ENCODE results near the gene TKTL1. TPM values are rescaled to one million over a fixed set of nuclear protein-coding genes. Genes with fewer than 3 reads are reported as not detected.

Gene TKTL1
- total and polyA plus RNA-seq, 3 experiments from 2014 or later = 0.18 to 8.7 TPM; not detected in 1

- CTCF ChIA-PET = interaction anchor here (0.5 to 1.0 kb wide), 2 partner anchors 168 to 212 kb away, joined by 3 to 5 read pairs; no protein-coding TSS in a partner anchor
- no peaks in the 10 kb centered on the region for H3K9me3 Mint-ChIP-seq
Observed at GRCh38 chrX:154304846-154305245, 9.3 kb downstream of the TKTL1 start.

GRCh38 chrX:154305541-154306205 is 10.1 kb downstream of the TKTL1 start:
- CTCF ChIA-PET = interaction anchor here (0.5 kb wide), 1 partner anchor 212 kb away, joined by 3 read pairs; no protein-coding TSS in a partner anchor
- Histone ChIP-seq H3K4me3 (ENCODE audit: low read length) (no peak overlapping the region), H3K36me3 (ENCODE audit: insufficient read depth, low read length) (no peaks in the 10 kb centered on the region), H3K9me3 (ENCODE audit: low read length) (no peaks in the 10 kb centered on the region), H3K4me1 (ENCODE audit: insufficient read depth, low read length) (peaks cover 22% of the 10 kb centered on the region), H3K27me3 (ENCODE audit: insufficient read depth, low read length, poor library complexity, severe bottlenecking) (no peaks in the 10 kb centered on the region), H3K27ac (ENCODE audit: low read depth, low read length) (no peak overlapping the region)
- no peaks in the 10 kb centered on the region for H3K36me3 Mint-ChIP-seq
- H3K9me3 Mint-ChIP-seq = no peaks in the 10 kb centered on the region
- H3K4me3 Mint-ChIP-seq = no peak overlapping the region
- no peak for DNase-seq
- peak overlapping the region in 2 of 8 donors; percentile 56 to 85 for H3K27ac Mint-ChIP-seq
- H3K27me3 Mint-ChIP-seq = peaks cover 0 to 15% of the 10 kb centered on the region in 2 donors
- H3K4me1 Mint-ChIP-seq = peaks cover 21 to 34% (median 27%) of the 10 kb centered on the region in 3 donors
- POLR2A ChIA-PET = no interaction called here

More at GRCh38 chrX:154304846-154305245, 9.3 kb downstream of the TKTL1 start:
- no peaks in the 10 kb centered on the region for H3K36me3 Mint-ChIP-seq
- Histone ChIP-seq H3K36me3 (ENCODE audit: insufficient read depth, low read length) (no peaks in the 10 kb centered on the region), H3K4me3 (ENCODE audit: low read length) (no peak overlapping the region), H3K27me3 (ENCODE audit: insufficient read depth, low read length, poor library complexity, severe bottlenecking) (no peaks in the 10 kb centered on the region), H3K4me1 (ENCODE audit: insufficient read depth, low read length) (peaks cover 22% of the 10 kb centered on the region), H3K9me3 (ENCODE audit: low read length) (no peaks in the 10 kb centered on the region), H3K27ac (ENCODE audit: low read depth, low read length) (no peak overlapping the region)
- DNase-seq = no peak
- peaks cover 22 to 29% (median 27%) of the 10 kb centered on the region in 3 donors for H3K4me1 Mint-ChIP-seq
- H3K4me3 Mint-ChIP-seq = no peak overlapping the region
- POLR2A ChIA-PET = no interaction called here
- H3K27ac Mint-ChIP-seq = peak overlapping the region in 1 of 8 donors; percentile 85
- peaks cover 0 to 18% of the 10 kb centered on the region in 2 donors for H3K27me3 Mint-ChIP-seq

- POLR2A ChIA-PET = no interaction called here
- Histone ChIP-seq H3K36me3 (ENCODE audit: insufficient read depth, low read length) (no peaks in the 10 kb centered on the region), H3K4me3 (ENCODE audit: low read length) (no peak overlapping the region), H3K9me3 (ENCODE audit: low read length) (no peaks in the 10 kb centered on the region), H3K27ac (ENCODE audit: low read depth, low read length) (no peak overlapping the region), H3K27me3 (ENCODE audit: insufficient read depth, low read length, poor library complexity, severe bottlenecking) (no peaks in the 10 kb centered on the region), H3K4me1 (ENCODE audit: insufficient read depth, low read length) (peaks cover 25% of the 10 kb centered on the region)
- Mint-ChIP-seq H3K4me1 (peaks cover 31 to 49% (median 39%) of the 10 kb centered on the region in 3 donors), H3K4me3 (peak overlapping the region in 1 of 7 donors; percentile 20), H3K9me3 (no peaks in the 10 kb centered on the region), H3K27ac (peak overlapping the region in 2 of 8 donors; percentile 18 to 19), H3K27me3 (peaks cover 0 to 15% of the 10 kb centered on the region in 2 donors), H3K36me3 (no peaks in the 10 kb centered on the region)
- CTCF ChIA-PET = interaction anchor here (1.7 kb wide), 1 partner anchor 170 kb away, joined by 6 read pairs; no protein-coding TSS in a partner anchor
- no peak for DNase-seq
Observed at GRCh38 chrX:154307202-154307601, 11.6 kb downstream of the TKTL1 start.

- Histone ChIP-seq H3K9me3 (ENCODE audit: low read length) (no peaks in the 10 kb centered on the region), H3K36me3 (ENCODE audit: insufficient read depth, low read length) (no peaks in the 10 kb centered on the region), H3K27me3 (ENCODE audit: insufficient read depth, low read length, poor library complexity, severe bottlenecking) (no peaks in the 10 kb centered on the region), H3K4me3 (ENCODE audit: low read length) (no peak overlapping the region), H3K4me1 (ENCODE audit: insufficient read depth, low read length) (peaks cover 36% of the 10 kb centered on the region), H3K27ac (ENCODE audit: low read depth, low read length) (no peak overlapping the region)
- peaks cover 0 to 13% of the 10 kb centered on the region in 2 donors for H3K27me3 Mint-ChIP-seq
- ChIA-PET POLR2A (interaction anchor here (0.5 kb wide), 1 partner anchor 277 kb away, joined by 4 read pairs; no protein-coding TSS in a partner anchor), CTCF (interaction anchor here (0.6 to 1.7 kb wide), 10 partner anchors 9 to 252 kb away, joined by 3 to 9 read pairs (median 4); partner anchors contain the start of gene RPL10)
- peak overlapping the region in 6 of 8 donors; percentile 29 to 92 (median 84) for H3K27ac Mint-ChIP-seq
- peaks cover 39 to 61% (median 50%) of the 10 kb centered on the region in 3 donors for H3K4me1 Mint-ChIP-seq
- peaks cover 0 to under 1% (median 0%) of the 10 kb centered on the region in 3 donors for H3K36me3 Mint-ChIP-seq
- peak overlapping the region in 6 of 7 donors; percentile 3 to 63 (median 44) for H3K4me3 Mint-ChIP-seq
- no peaks in the 10 kb centered on the region for H3K9me3 Mint-ChIP-seq
- peak; percentile 60 to 84 (median 73) for DNase-seq
Observed at GRCh38 chrX:154308108-154308946, 12.7 kb downstream of the TKTL1 start.

- Histone ChIP-seq H3K4me3 (ENCODE audit: low read length) (no peak overlapping the region), H3K36me3 (ENCODE audit: insufficient read depth, low read length) (no peaks in the 10 kb centered on the region), H3K4me1 (ENCODE audit: insufficient read depth, low read length) (peaks cover 42% of the 10 kb centered on the region), H3K27ac (ENCODE audit: low read depth, low read length) (no peak overlapping the region), H3K27me3 (ENCODE audit: insufficient read depth, low read length, poor library complexity, severe bottlenecking) (no peaks in the 10 kb centered on the region), H3K9me3 (ENCODE audit: low read length) (no peaks in the 10 kb centered on the region)
- H3K27me3 Mint-ChIP-seq = peaks cover 0 to 9% of the 10 kb centered on the region in 2 donors
- POLR2A ChIA-PET = no interaction called here
- H3K36me3 Mint-ChIP-seq = peaks cover 0 to 3% (median 0%) of the 10 kb centered on the region in 3 donors
- CTCF ChIA-PET = interaction anchor here (1.2 to 1.7 kb wide), 6 partner anchors 8 to 184 kb away, joined by 3 to 9 read pairs (median 5); partner anchors contain the start of gene RPL10
- H3K4me1 Mint-ChIP-seq = peaks cover 39 to 68% (median 58%) of the 10 kb centered on the region in 3 donors
- H3K27ac Mint-ChIP-seq = peak overlapping the region in 2 of 8 donors; percentile 86 to 88
- H3K4me3 Mint-ChIP-seq = peak overlapping the region in 1 of 7 donors; percentile 65
- no peaks in the 10 kb centered on the region for H3K9me3 Mint-ChIP-seq
- DNase-seq = no peak
Observed at GRCh38 chrX:154309041-154309775, 13.6 kb downstream of the TKTL1 start.

- H3K27ac ChIP-seq (ENCODE audit: low read depth, low read length) = no peak overlapping the region
- CTCF ChIA-PET = interaction anchor here (1.2 kb wide), 1 partner anchor 219 kb away, joined by 4 read pairs; no protein-coding TSS in a partner anchor
- H3K4me1 ChIP-seq (ENCODE audit: insufficient read depth, low read length) = peaks cover 42% of the 10 kb centered on the region
- no peaks in the 10 kb centered on the region for H3K36me3 ChIP-seq (ENCODE audit: insufficient read depth, low read length)
- peaks cover 0 to 3% (median 0%) of the 10 kb centered on the region in 3 donors for H3K36me3 Mint-ChIP-seq
- H3K4me3 ChIP-seq (ENCODE audit: low read length) = no peak overlapping the region
- no peaks in the 10 kb centered on the region for H3K27me3 Mint-ChIP-seq
- H3K4me1 Mint-ChIP-seq = peaks cover 39 to 65% (median 59%) of the 10 kb centered on the region in 3 donors
- POLR2A ChIA-PET = no interaction called here
- H3K9me3 Mint-ChIP-seq = no peaks in the 10 kb centered on the region
- no peaks in the 10 kb centered on the region for H3K9me3 ChIP-seq (ENCODE audit: low read length)
- H3K4me3 Mint-ChIP-seq = no peak overlapping the region
- DNase-seq = no peak
- H3K27ac Mint-ChIP-seq = peak overlapping the region; percentile 39 to 72 (median 54)
- H3K27me3 ChIP-seq (ENCODE audit: insufficient read depth, low read length, poor library complexity, severe bottlenecking) = no peaks in the 10 kb centered on the region
Observed at GRCh38 chrX:154310616-154311536, 15.3 kb downstream of the TKTL1 start.

GRCh38 chrX:154312116-154312515 is 16.5 kb downstream of the TKTL1 start:
- no peak overlapping the region for H3K4me3 Mint-ChIP-seq
- Histone ChIP-seq H3K4me3 (ENCODE audit: low read length) (no peak overlapping the region), H3K36me3 (ENCODE audit: insufficient read depth, low read length) (no peaks in the 10 kb centered on the region), H3K9me3 (ENCODE audit: low read length) (no peaks in the 10 kb centered on the region), H3K4me1 (ENCODE audit: insufficient read depth, low read length) (peaks cover 41% of the 10 kb centered on the region), H3K27ac (ENCODE audit: low read depth, low read length) (no peak overlapping the region), H3K27me3 (ENCODE audit: insufficient read depth, low read length, poor library complexity, severe bottlenecking) (no peaks in the 10 kb centered on the region)
- H3K36me3 Mint-ChIP-seq = peaks cover 0 to 3% (median 0%) of the 10 kb centered on the region in 3 donors
- no peak for DNase-seq
- CTCF ChIA-PET = no interaction called here
- no peaks in the 10 kb centered on the region for H3K9me3 Mint-ChIP-seq
- POLR2A ChIA-PET = no interaction called here
- H3K27ac Mint-ChIP-seq = peak overlapping the region; percentile 40 to 94 (median 64)
- peaks cover 0 to 2% of the 10 kb centered on the region in 2 donors for H3K27me3 Mint-ChIP-seq
- peaks cover 39 to 63% (median 57%) of the 10 kb centered on the region in 3 donors for H3K4me1 Mint-ChIP-seq

Measured in CD8-positive, alpha-beta memory T cell (primary cell).